Measurements from ENCODE around the gene SEL1L2.

SEL1L2 gene

DNA sequence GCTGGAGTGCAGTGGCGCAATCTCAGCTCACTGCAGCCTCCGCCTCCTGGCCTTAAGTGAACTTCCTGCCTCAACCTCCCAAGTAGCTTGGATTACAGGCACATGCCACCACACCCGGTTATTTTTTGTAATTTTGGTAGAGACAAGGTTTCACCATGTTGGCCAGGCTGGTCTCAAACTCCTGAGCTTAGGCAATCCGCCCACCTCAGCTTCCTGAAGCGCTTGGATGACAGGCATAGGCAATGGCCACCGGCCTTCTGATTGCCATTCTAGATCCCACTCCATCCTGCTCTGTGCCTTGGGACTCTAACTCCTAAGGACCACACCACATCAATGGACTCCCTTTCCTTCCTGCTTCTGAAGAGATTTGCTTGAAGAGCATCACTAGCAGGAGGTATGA is 60.6 kb downstream of the SEL1L2 start:
- no peak for DNase-seq

DNA sequence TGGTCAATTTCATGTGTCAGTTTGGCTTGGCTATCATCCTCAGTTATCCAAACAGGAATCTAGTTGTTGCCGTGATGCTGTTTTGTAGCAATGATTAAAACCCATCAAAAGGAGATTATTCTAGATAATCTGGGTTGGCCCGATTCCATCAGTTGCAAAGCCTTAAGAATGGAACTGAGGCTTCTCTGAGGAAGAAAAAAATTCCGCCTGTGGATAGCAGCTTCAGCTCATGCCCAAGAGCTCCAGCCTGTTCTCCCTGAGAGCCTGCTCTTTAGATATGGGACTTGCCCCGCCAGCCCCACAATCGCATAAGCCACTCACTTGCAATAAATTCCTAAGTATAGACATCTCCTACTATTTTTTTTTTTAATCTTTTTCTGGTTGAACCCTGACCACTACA is 61.5 kb downstream of the SEL1L2 start:
- DNase-seq, result no peak

DNA sequence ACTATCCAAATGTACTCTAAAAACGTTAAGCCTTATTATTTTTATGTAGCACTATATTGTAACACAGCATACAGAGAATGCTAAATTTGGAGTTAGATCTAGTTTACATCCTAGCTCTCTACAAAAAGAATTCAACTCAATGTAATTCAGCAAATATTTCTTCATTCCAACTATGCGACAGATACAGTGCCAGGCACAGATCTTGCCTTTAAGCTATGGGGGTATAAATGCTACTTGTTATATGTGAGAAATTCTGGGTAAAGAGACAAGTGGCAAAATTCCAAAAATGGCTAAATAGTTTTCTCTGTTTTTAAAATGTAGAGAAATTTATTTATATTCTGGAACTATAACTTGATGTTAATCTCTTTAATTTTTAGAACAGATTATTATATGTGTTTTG is 63.2 kb downstream of the SEL1L2 start:
- DNase-seq, result no peak

DNA sequence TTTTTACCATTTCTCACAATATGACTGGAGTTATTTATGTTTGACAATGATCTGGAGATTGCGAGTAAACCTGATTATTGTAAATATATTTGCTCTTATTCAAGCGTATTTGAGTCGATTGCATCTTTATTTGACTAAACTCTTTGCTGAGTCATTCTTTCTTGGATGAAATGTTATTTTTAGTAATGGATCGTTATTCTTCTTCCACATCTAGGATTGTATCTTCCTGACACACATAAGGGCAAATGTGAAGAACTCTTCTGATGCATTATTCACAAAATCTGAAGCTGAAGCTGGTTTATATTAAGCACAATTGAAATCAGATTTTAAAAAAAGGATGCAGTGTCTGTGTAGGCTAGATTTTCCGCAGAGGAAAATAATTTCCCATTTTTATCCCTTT is 68.2 kb downstream of the SEL1L2 start:
- DNase-seq, result no peak

DNA sequence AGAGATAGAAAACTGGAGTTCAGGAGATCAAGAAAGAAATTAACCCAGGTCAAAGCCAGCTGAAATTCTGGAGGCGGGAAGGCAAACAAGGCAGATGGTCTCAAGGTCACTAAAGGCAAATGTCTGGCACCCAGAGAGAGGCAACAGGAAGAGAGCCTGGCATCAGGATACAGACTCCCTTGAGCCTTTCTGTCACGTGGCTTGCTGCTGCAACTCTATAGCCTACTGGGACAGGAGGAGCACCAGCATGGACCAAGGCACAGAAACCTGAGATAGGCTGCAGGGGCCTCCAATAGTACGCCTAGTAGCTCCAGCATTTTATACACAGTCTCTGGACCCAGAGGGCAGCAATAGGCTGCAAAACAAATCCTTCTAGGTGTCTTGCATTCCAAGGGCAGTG is 75.1 kb downstream of the SEL1L2 start:
- DNase-seq, result no peak

DNA sequence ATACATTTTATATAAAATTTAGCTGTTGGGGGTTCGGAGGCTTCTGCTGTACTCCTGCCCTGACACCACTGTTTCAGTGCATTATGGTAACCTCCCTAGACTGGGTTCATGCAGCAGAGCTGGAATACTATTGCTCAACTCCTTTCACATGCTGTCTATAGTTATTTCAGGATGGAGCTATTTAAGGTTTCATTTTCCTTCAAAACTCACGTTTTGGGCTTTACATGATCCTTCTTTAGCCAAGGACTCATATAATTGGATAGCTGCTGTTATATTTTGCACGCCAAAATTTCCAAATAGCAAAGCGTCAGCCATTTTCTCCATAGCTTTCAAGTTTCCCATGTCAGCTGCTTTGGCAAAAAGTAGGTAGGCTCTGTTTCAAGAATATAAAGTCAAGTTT is 76.8 kb downstream of the SEL1L2 start:
- DNase-seq, result no peak

DNA sequence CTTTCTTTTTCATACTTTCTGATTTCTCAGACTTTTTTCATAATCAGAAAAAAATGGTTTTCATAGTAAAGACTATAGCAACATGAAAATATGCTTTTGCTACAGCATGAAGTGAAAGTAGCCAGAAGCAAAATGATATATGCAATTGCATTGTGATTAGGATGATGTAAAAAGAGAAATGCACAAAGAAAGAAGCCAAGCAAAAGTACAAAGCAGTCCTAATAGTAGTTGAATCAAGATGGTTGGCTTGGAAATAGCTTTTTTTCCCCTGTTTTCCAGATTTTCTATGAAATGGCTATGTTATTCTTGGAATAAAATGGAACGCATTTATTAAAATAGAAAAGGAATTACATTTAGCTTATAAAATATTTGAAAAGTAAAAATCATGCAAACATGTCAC is 77.3 kb downstream of the SEL1L2 start:
- DNase-seq, result no peak

DNA sequence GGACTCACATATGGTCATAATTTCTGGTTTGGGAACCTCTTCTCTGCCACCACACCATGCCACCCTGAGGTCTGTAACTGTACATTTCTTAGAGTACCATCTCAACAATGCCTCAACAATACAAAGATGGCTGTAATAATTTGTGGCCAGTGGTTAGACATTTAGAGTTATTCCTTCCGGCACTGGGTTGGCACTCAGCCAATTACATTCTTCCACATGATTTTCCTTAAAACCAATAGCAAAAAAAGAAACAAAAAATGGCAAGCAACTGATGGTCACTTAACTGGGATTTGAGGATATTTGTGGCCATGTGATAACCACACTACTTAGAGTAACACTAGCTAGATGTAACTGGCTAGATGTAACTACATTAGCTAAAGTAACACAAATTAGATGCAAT is 79.9 kb downstream of the SEL1L2 start:
- no peak for DNase-seq

DNA sequence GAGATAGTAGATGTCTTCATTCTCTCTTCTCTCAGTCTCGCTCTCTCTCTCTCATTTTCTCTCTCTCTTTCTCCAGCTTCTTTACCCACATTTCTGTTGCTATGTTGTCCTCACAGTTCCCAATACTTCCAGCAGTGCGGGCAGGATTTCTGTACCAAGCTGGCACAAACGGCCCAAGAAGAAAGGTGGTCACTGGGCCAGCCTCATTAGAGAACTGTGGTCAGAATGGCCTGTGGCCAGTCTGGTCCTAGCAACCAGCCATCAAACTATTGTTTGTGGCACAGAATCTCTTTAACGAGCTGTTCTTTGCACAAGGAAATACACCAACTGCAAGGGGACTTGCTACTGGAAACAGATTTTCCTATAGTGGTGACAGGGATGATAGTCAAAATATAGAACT is 81.3 kb downstream of the SEL1L2 start:
- no peak for DNase-seq

DNA sequence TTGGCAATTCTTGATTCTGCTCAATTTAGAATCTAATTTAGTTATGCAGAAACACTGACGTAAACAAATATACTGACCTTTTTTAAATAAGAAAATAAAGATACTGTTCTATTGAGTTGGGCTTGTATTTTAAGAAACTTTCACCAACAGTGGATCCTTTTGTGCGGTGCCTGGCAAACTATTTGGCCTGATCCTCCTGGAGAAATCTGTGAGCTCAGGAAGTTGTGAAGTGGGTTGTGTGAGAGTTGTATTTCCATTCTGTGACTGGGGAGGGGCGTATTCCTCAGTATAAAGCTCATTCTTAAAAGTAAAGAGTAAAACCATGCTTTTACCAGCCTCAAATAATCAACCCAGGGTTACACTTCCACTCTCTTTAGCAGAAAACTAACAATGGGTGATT is 85.6 kb downstream of the SEL1L2 start:
- no peak for DNase-seq

DNA sequence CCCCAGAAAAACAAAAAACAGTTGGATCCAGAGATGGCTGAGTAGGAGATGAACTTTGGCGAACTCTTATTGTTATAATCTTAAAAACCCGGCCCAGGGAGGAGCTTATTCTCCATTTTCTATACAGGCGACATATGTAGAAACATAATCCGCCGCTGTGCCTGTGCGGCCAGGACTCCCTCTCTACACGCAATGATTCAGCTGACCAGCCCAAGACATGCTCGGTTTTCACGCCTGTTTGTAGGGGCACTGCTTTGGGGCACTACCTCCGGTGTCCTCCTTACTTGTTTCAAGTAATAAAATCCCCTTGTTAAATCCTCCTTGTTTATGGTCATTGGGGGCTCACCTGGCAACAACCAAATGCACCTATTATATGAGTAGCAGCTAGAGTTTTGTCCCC is 89.9 kb downstream of the SEL1L2 start:
- DNase-seq, result no peak

DNA sequence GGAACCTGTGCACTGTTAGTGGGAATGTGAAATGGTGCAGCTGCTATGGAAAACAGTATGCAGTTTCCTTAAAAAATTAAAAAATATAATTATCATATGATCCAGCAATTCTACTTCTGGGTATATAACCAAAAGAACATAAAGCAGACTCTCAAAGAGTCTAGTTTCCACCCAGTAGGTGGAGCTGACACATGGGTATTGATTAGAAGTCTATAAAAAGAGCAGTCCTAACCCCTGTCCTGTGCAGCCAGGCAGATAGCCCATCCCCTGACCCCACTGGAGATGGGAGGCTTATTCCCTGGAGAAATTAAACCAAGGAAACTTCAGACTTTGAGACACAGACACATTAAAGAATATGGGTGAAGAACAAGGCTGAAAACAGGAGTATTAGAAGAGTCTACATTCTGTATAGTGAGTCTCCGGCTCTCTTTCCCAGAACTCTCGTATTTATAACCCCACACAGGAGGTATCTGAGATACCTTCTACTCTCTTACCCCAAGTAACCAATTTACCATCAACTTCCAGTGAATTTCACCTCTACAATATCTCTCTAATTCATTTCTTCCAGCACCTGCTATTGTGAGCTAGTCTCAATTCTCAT is 92.3 kb downstream of the SEL1L2 start:
- no peak for DNase-seq

DNA sequence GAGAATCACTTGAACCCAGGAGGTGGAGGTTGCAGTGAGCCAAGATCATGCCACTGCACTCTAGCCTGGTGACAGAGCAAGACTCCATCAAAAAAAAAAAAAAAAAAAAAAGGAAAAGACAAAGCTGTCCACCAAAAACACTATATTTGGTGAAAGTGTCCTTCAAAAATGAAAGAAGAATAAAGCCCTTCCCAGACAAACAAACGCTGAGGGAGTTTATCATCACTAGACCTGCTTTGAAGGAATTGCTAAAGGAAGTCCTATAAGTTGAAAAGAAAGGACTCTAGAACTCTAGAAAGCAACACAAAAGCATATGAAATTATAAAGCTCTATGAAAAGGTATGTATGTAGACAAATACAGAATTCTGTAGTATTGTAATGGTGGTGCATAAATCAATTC is 98.8 kb downstream of the SEL1L2 start:
- DNase-seq, result no peak

DNA sequence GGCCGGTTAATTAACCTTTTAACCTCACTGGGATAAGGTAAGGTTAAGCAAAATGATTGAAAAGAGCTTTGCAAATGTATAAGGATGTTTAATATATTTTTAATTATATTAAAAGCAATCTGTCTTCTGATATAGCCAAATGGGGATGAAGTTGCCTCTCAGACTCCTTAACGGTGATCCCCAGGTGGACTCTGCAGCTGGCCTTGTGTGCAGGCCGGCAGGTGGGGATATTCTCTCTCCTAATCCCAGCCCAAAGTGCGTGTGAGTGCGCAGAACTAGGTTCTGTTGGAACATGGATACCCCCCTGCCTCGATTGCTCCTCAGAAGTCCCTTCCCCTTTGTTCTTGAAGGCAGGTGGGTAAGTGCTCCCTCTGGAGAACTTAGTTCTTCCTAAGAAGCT is 105.6 kb downstream of the SEL1L2 start:
- no peak for DNase-seq

DNA sequence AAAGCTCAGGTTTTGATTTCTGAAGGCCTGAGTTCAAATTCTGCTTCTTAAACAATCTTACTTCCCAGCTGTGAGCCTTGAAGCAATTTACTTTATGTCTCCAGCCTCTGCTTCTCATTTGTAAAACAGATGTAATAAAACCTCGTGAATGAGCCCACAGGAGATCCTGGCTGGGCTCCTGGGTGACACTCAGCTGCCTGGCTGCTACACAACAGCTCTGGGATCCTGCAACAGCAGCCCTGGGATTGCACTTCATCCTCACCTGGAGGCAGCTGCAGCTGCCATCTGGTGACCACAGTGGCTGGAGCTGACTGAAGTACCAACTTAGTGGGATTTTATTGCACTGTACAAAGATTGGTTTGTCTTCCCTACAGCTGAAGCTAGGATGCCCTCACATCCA is 107.0 kb downstream of the SEL1L2 start:
- no peak for DNase-seq

DNA sequence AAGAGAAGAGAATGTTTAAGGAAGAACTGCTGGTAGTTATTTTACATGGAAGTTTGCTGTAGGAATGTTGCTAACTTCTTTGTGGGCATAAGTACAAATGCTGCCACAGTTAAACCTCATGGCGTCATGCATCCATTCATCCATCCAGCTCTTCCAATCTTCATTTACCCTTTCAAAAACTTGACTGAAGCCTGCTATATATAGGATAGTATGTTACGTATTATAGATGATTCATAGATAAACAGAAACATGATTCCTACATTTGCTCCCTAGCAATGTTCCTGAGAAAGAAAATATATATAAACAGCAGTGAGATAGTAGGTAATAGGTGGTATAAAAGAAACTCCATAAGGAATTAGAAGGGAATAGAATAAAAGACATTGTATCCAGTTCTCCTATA is 111.8 kb downstream of the SEL1L2 start:
- DNase-seq, result no peak

DNA sequence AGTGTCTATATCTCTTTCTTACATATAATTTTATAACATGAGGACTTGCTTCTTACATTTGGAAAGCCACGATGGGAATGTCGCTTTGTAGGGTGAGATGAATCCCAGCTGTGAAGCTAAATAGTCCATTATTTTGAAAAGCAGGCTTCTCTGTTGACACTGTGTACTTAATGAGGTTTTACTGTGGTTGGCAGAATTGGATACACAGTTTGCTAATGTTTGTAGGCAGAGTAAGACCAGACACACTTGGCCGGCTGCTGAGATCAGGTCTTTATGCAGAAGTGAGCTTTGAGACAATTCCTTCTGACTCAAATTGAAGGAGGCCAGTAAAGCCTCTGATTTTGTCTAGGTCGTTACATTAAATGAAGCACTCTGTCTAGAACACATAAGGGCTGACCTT is 112.6 kb downstream of the SEL1L2 start:
- peak; percentile 24 for DNase-seq

DNA sequence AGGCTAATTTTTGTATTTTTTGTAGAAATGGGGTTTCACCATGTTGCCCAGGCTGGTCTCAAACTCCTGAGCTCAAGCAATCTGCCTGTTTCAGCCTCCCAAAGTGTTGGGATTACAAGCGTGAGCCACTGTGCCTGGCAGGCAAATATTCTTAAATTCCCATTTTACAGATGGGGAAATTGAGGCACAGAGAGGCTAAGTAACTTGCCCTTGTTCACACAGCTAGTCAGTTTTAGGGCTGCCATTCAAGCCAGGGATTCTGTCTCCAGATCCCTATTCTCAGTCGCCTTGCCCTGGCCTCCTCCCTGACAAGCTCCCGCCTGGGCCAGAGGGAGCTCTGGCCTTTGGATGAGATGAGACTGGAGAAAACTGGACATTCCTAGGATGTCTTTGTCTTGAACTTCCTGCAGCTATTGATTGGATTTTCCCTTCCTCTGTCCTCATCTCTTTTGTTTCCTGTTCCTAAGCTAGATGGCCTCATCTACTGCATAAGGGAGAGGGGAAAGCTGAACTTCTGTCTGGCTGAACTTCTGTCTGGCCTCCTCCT is 115.1 kb downstream of the SEL1L2 start:
- DNase-seq, result no peak

DNA sequence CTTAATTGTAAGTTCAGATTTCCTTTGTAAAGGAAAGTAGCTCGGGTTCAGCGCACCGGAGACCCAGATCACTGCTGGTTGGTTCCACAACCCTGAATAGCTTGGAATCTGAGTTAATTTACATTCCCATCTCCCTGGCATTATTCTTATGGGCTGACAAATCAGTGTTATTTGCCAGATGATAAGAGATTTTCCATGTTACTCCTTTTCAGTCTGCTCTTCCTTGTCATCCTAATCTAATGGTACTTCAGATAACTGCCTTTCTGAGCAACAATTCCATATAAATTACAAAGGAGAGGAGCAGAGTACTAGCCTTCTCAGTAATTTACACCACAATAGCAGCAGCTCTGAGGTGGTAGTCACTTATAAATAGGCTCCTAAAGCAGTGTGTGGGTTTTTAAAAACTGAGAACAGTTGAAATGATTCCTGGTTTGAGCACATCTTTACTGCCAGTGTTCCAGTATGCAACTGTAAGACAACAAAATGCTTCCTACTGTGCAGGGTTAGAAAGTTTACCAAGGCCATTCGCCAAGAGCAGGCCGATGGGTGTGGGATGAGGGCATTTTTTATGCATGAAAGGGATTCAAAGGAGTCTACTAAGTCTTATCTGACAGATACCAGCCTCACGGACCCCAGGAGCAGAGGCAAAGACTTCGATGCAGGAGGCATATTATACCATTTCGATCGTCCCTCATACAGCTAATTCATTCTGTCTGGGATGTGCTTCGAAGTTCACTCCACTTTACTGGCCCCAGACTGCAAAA is 115.8 kb downstream of the SEL1L2 start:
- no peak for DNase-seq

DNA sequence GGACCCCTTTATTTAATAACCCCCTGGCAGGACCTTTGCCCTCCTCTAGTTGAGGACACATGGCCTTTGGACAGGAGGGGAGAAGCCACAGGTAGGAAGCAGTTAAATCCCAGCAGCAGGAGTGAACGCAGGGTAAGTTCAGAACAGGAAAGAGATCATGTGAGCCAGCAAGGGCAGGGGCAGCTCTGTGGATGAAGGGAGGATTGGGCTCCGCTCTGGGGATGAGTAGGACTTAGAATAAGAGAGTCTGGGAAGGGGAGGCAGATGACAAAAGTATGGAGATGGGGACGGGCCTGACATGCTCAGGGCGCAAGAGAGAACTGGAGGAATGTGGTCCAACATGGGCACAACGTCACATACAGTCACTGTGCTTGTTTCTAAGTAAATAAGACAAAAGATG is 116.6 kb downstream of the SEL1L2 start:
- DNase-seq, result no peak

DNA sequence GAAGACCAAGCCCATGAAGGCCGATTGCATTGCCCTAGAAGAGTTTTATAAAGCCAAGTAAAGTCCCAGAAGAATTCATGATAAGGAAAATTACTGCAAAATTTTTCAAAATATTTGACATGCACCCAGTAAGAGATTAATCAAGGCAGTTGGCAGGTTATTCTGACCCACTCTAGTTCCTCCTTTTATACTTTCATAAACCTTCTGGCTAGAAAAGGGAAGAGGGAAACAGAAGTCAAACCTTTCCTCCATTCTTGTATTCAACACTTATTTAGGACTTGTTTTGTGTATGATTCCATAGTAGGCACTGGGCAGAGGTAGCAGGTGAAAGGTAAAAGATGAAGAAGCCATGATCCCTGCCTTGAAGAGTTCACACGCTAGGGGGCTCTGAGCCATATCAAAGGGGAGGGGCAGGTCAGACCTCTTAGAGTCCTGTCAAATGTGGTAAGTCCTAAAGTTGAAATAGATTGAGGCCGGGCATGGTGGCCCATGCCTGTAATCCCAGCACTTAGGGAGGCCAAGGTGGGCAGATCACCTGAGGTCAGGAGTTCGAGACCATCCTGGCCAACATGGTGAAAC is 120.2 kb downstream of the SEL1L2 start:
- no peak for DNase-seq

DNA sequence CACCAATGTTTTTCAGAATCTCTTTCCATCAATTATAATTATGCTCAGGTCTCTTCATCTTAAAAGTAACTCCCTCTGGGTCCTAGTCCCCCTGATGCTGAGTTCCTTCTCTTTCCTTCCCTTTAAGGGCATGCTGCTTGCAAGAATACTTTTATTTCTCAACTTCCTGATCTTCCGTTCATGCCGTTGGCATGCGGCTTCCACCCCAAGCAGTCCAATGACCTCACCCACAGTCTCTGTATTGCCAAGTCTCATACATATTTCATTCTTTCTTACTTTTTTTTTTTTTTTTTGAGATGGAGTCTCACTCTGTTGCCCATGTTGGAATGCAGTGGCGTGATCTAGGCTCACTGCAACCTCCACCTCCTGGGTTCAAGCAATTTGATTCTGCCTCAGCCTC is 122.1 kb downstream of the SEL1L2 start:
- no peak for DNase-seq

DNA sequence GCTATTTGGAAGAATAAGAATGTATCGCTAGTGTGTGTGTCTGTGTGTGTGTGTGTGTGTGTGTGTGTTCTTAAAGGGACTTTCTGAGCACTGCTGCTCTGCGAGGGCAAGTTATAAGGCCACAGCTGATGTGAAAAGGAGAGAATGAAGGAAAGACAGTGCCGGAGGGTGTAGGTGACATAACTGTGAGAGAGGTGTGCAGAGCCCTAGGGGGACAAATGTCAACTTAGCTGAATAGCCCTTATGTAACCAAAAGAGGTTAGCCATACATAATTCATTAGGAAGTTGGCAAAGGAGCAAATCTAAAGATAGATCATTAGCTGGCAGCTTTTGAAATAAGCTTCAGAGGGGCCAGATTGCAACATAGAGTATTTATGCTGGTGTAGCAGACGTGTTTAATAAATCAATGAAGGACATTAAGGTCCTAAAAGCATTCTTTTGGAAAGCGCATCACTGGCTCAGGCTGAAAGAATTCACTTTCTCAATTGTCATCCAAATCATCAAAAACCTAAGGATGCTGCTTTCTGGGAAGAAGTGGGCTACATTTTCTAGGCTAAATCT is 124.5 kb downstream of the SEL1L2 start:
- peak; percentile 71 for DNase-seq

DNA sequence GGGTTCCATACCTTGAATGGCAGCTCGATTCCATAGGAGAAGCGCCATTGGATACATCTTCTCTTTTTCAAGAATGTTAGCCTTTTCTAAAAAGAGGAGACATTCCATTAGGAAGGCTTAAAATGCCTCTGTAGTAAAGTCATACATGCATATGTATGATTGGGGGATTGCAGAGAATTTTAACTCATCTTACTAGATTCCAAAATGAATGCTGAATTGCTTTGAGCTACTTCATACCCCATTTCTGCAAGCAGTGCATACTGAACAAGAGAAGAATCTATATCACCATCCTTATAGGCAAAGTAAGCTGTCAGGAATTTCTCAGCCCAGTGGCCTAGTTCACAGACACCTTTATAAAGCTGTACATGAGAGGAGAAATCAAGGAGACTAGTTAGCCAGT is 125.3 kb downstream of the SEL1L2 start:
- DNase-seq, result no peak

All from DMS153 (cell line).